CD4-positive, alpha-beta memory T cell (primary cell): ENCODE measurements around the gene CRYBB1. TPM values are rescaled to one million over a fixed set of nuclear protein-coding genes. Genes with fewer than 3 reads are reported as not detected.
A peak's percentile ranks its signal among the peaks of the same experiment; 100 is the strongest.

Experiments used
- CTCF ChIA-PET: fragments of 350-600 bp; sonication (Branson Sonifier 250); formaldehyde crosslinking; loops from one replicate; lab custom pipeline; 2021; ENCODE audit warnings: inconsistent platforms; ENCODE audit not compliant: partially characterized antibody; lab: Charles Lee
- POLR2A ChIA-PET: fragments of 350-600 bp; sonication (Branson Sonifier 250); formaldehyde crosslinking; loops from one replicate; lab custom pipeline; 2021; ENCODE audit not compliant: partially characterized antibody; lab: Charles Lee
- DNase-seq, 5 donors: peaks; one replicate each; pipeline versions ENCODE4 v3.0.0 to v3.0.0-alpha.2; 2020 to 2022; ENCODE audit warnings: mixed read lengths in 1 of 5
- H3K27ac ChIP-seq: one replicate; pipeline ENCODE4 v1.7.0; 2013; ENCODE audit warnings: low read depth, low read length
- H3K27me3 ChIP-seq: 2 replicates; pipeline ENCODE4 v1.7.0; 2013; ENCODE audit warnings: mild to moderate bottlenecking, low read length, moderate library complexity; ENCODE audit not compliant: insufficient read depth
- H3K36me3 ChIP-seq: 2 replicates; pipeline ENCODE4 v1.7.0; 2013; ENCODE audit warnings: mild to moderate bottlenecking, low read length, moderate library complexity; ENCODE audit not compliant: insufficient read depth
- H3K4me1 ChIP-seq: 2 replicates; pipeline ENCODE4 v1.7.0; 2013; ENCODE audit warnings: mild to moderate bottlenecking, low read length, moderate library complexity; ENCODE audit not compliant: insufficient read depth
- H3K4me3 ChIP-seq, 2 donors: one replicate each; pipeline ENCODE4 v1.7.0; 2013; ENCODE audit warnings: low read length in 2 of 2, mild to moderate bottlenecking in 1 of 2
- H3K9me3 ChIP-seq, 2 donors: one replicate each; pipeline ENCODE4 v1.7.0; 2013; ENCODE audit warnings: low read length in 2 of 2, control low read depth in 1 of 2; ENCODE audit not compliant: control insufficient read depth in 1 of 2
- H3K27ac Mint-ChIP-seq, 7 donors: one replicate each; pipeline ENCODE4 v1.8.0; 2020 to 2021; ENCODE audit warnings: mixed read lengths in 7 of 7, mild to moderate bottlenecking in 6 of 7, inconsistent platforms in 3 of 7, moderate library complexity in 3 of 7
- H3K27me3 Mint-ChIP-seq, 2 donors: one replicate each; pipeline ENCODE4 v1.8.0; 2020 to 2021; ENCODE audit warnings: mixed read lengths in 2 of 2
- H3K36me3 Mint-ChIP-seq, 2 donors: one replicate each; pipeline ENCODE4 v1.8.0; 2020 to 2021; ENCODE audit warnings: mixed read lengths in 2 of 2, inconsistent platforms in 1 of 2, mild to moderate bottlenecking in 1 of 2
- H3K4me1 Mint-ChIP-seq, 4 donors: one replicate each; pipeline ENCODE4 v1.8.0; 2020 to 2021; ENCODE audit warnings: mixed read lengths in 4 of 4, mild to moderate bottlenecking in 1 of 4
- H3K4me3 Mint-ChIP-seq, 8 donors: one replicate each; pipeline ENCODE4 v1.8.0; 2020 to 2021; ENCODE audit warnings: mixed read lengths in 8 of 8, mild to moderate bottlenecking in 7 of 8, moderate library complexity in 6 of 8, inconsistent platforms in 3 of 8
- H3K9me3 Mint-ChIP-seq, 8 donors: one replicate each; pipeline ENCODE4 v1.8.0; 2020 to 2021; ENCODE audit warnings: mixed read lengths in 8 of 8, mild to moderate bottlenecking in 5 of 8, inconsistent platforms in 3 of 8, moderate library complexity in 1 of 8
- intact Hi-C: fragments of 100-400 bp; cut with micrococcal nuclease; formaldehyde crosslinking; loops from one replicate; pipeline ENCODE4 v1.15.1; 2023
- polyA plus RNA-seq, 2 donors: library from polyadenylated mRNA; unstranded; fragments of 300-500 nt; fragmentation: Illumina TruSeq; gene quantifications; one replicate each; pipeline ENCODE4 v1.2.3, GENCODE V29; 2021
- total RNA-seq, 2 experiments: library from RNA; stranded (reverse); gene quantifications; one replicate each; pipeline ENCODE4 v1.2.3, GENCODE V29; 2021

CRYBB1 gene
- total and polyA plus RNA-seq, 4 experiments from 2014 or later = not detected

GRCh38 chr22:26574001-26574723, 43.7 kb downstream of the CRYBB1 start:
- POLR2A ChIA-PET = no interaction called here
- Histone ChIP-seq H3K27me3 (no peaks in the 10 kb centered on the region), H3K27ac (no peak overlapping the region), H3K36me3 (no peaks in the 10 kb centered on the region), H3K9me3 (no peaks in the 10 kb centered on the region), H3K4me3 (no peak overlapping the region), H3K4me1 (peaks cover 29% of the 10 kb centered on the region)
- Mint-ChIP-seq H3K9me3 (no peaks in the 10 kb centered on the region), H3K36me3 (peaks cover 8 to 11% of the 10 kb centered on the region in 2 donors), H3K4me1 (peaks cover 42 to 63% (median 53%) of the 10 kb centered on the region in 4 donors), H3K27ac (peak overlapping the region in 5 of 7 donors; percentile 24 to 74 (median 51)), H3K27me3 (no peaks in the 10 kb centered on the region), H3K4me3 (no peak overlapping the region)
- intact Hi-C loops = no loop called here
- CTCF ChIA-PET = no interaction called here
- DNase-seq = no peak

- ChIA-PET POLR2A (no interaction called here), CTCF (interaction anchor here (0.8 kb wide), 1 partner anchor 93 kb away, joined by 3 read pairs; no protein-coding TSS in a partner anchor)
- peak overlapping the region in 5 of 7 donors; percentile 29 to 76 (median 58) for H3K27ac Mint-ChIP-seq
- peaks cover 19% of the 10 kb centered on the region for H3K4me1 ChIP-seq
- no peak for DNase-seq
- H3K27me3 Mint-ChIP-seq = no peaks in the 10 kb centered on the region
- no peak overlapping the region for H3K4me3 ChIP-seq
- no peaks in the 10 kb centered on the region for H3K9me3 ChIP-seq
- no peaks in the 10 kb centered on the region for H3K9me3 Mint-ChIP-seq
- H3K4me3 Mint-ChIP-seq = no peak overlapping the region
- H3K36me3 ChIP-seq = no peaks in the 10 kb centered on the region
- H3K4me1 Mint-ChIP-seq = peaks cover 40 to 60% (median 50%) of the 10 kb centered on the region in 4 donors
- intact Hi-C loops = no loop called here
- H3K36me3 Mint-ChIP-seq = peaks cover 8 to 9% of the 10 kb centered on the region in 2 donors
- H3K27me3 ChIP-seq = no peaks in the 10 kb centered on the region
- no peak overlapping the region for H3K27ac ChIP-seq
Measured at GRCh38 chr22:26573026-26573662, 44.7 kb downstream of the CRYBB1 start.

DNA sequence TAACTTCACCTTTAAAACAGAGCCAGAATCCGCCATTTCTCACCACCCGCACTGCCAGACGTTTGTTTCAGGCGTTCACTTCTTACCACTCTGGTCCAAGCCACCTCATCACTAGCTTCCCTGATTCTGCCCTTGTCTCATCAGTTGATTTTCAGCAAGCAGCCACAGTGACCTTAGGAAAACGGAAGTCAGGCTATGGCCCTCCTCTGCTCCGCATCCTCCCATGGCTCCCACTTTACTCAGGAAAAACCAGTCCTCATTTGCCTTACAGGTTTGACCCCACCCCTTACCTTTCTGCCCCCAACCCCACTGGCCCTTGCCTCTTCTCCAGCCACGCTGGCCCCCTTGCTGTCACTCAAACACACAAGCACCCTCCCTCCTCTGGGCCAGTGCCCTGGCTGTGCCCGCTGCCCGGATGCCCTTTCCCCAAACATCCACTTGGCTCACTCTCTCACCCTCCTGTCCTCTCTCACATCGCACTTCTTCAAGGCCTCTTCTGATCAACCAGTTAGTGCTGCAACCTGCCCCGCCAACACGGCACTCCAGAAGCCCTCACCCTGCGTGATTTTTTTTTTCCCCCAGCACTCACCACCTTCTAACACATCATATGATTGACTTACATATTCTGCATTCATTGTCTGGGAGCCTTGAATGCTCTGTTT, 46.8 kb downstream of the CRYBB1 start:
- DNase-seq = no peak
- Mint-ChIP-seq H3K9me3 (no peaks in the 10 kb centered on the region), H3K4me3 (no peak overlapping the region), H3K27ac (peak overlapping the region; percentile 8 to 91 (median 58)), H3K4me1 (peaks cover 38 to 69% (median 48%) of the 10 kb centered on the region in 4 donors), H3K36me3 (peaks cover 8 to 9% of the 10 kb centered on the region in 2 donors), H3K27me3 (no peaks in the 10 kb centered on the region)
- POLR2A ChIA-PET = no interaction called here
- Histone ChIP-seq H3K4me3 (no peak overlapping the region), H3K27ac (no peak overlapping the region), H3K36me3 (no peaks in the 10 kb centered on the region), H3K4me1 (peaks cover 29% of the 10 kb centered on the region), H3K27me3 (no peaks in the 10 kb centered on the region), H3K9me3 (no peaks in the 10 kb centered on the region)
- CTCF ChIA-PET = interaction anchor here (1.2 kb wide), 1 partner anchor 183 kb away, joined by 3 read pairs; no protein-coding TSS in a partner anchor
- intact Hi-C loops = no loop called here

GRCh38 chr22:26570115-26570514, 47.7 kb downstream of the CRYBB1 start:
- Histone ChIP-seq H3K4me1 (peaks cover 27% of the 10 kb centered on the region), H3K27ac (no peak overlapping the region), H3K36me3 (no peaks in the 10 kb centered on the region), H3K27me3 (no peaks in the 10 kb centered on the region), H3K4me3 (no peak overlapping the region), H3K9me3 (no peaks in the 10 kb centered on the region)
- no peak for DNase-seq
- Mint-ChIP-seq H3K4me3 (no peak overlapping the region), H3K27ac (peak overlapping the region in 4 of 7 donors; percentile 36 to 91 (median 67)), H3K36me3 (peaks cover 7 to 8% of the 10 kb centered on the region in 2 donors), H3K9me3 (no peaks in the 10 kb centered on the region), H3K4me1 (peaks cover 36 to 67% (median 45%) of the 10 kb centered on the region in 4 donors), H3K27me3 (no peaks in the 10 kb centered on the region)
- intact Hi-C loops = no loop called here
- ChIA-PET CTCF (interaction anchor here (1.2 kb wide), 2 partner anchors 10 to 182 kb away, joined by 3 read pairs; no protein-coding TSS in a partner anchor), POLR2A (no interaction called here)

DNA sequence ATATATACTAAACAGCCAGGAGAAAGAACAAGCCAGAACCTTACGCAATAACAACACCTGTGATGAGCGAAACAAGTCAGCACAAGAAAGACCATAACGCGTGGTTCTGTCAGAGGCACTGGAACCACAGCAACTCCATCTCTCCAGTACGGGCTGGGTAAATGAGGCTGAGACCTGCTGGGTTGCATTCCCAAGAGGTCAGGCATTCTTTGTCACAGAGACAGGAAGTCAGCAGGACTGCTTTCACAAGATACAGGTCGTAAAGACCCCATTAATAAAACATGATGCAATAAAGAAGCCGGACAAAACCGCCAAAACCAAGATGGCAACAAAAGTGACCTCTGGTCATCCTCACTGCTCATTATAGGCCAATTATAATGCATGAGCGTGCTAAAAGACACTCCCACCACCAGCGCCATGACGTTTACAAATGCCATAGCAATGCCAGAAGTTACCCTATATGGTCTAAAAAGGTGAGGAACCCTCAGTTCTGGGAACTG, 49.6 kb downstream of the CRYBB1 start:
- H3K27me3 ChIP-seq = no peaks in the 10 kb centered on the region
- peak overlapping the region in 3 of 7 donors; percentile 32 to 80 (median 50) for H3K27ac Mint-ChIP-seq
- POLR2A ChIA-PET = no interaction called here
- H3K27me3 Mint-ChIP-seq = no peaks in the 10 kb centered on the region
- DNase-seq = no peak
- H3K27ac ChIP-seq = no peak overlapping the region
- no peak overlapping the region for H3K4me3 ChIP-seq
- intact Hi-C loops = no loop called here
- peaks cover 13% of the 10 kb centered on the region for H3K4me1 ChIP-seq
- no peaks in the 10 kb centered on the region for H3K9me3 Mint-ChIP-seq
- no peak overlapping the region for H3K4me3 Mint-ChIP-seq
- H3K4me1 Mint-ChIP-seq = peaks cover 30 to 61% (median 40%) of the 10 kb centered on the region in 4 donors
- CTCF ChIA-PET = no interaction called here
- H3K36me3 Mint-ChIP-seq = peaks cover 2 to 12% of the 10 kb centered on the region in 2 donors
- H3K36me3 ChIP-seq = no peaks in the 10 kb centered on the region
- no peaks in the 10 kb centered on the region for H3K9me3 ChIP-seq

GRCh38 chr22:26567610-26568009, 50.2 kb downstream of the CRYBB1 start:
- Histone ChIP-seq H3K36me3 (no peaks in the 10 kb centered on the region), H3K4me3 (no peak overlapping the region), H3K27ac (no peak overlapping the region), H3K27me3 (no peaks in the 10 kb centered on the region), H3K9me3 (no peaks in the 10 kb centered on the region), H3K4me1 (peaks cover 13% of the 10 kb centered on the region)
- Mint-ChIP-seq H3K4me1 (peaks cover 27 to 60% (median 39%) of the 10 kb centered on the region in 4 donors), H3K4me3 (no peak overlapping the region), H3K27ac (peak overlapping the region in 3 of 7 donors; percentile 32 to 80 (median 50)), H3K27me3 (no peaks in the 10 kb centered on the region), H3K36me3 (peaks cover 0 to 12% of the 10 kb centered on the region in 2 donors), H3K9me3 (no peaks in the 10 kb centered on the region)
- intact Hi-C loops = no loop called here
- ChIA-PET CTCF (no interaction called here), POLR2A (no interaction called here)
- DNase-seq = no peak

GRCh38 chr22:26566994-26567393, 50.8 kb downstream of the CRYBB1 start:
- Mint-ChIP-seq H3K27ac (peak overlapping the region in 2 of 7 donors; percentile 1 to 32), H3K4me1 (peaks cover 24 to 59% (median 38%) of the 10 kb centered on the region in 4 donors), H3K4me3 (no peak overlapping the region), H3K27me3 (no peaks in the 10 kb centered on the region), H3K36me3 (peaks cover 0 to 12% of the 10 kb centered on the region in 2 donors), H3K9me3 (no peaks in the 10 kb centered on the region)
- Histone ChIP-seq H3K27me3 (no peaks in the 10 kb centered on the region), H3K4me3 (no peak overlapping the region), H3K4me1 (peaks cover 13% of the 10 kb centered on the region), H3K27ac (no peak overlapping the region), H3K9me3 (no peaks in the 10 kb centered on the region), H3K36me3 (no peaks in the 10 kb centered on the region)
- DNase-seq = no peak
- intact Hi-C loops = no loop called here
- ChIA-PET CTCF (no interaction called here), POLR2A (no interaction called here)
